CD14-positive monocyte (primary cell): ENCODE data around the gene SLU7. TPM values are rescaled to one million over a fixed set of nuclear protein-coding genes. Genes with fewer than 3 reads are reported as not detected.

ENCODE experiments used
- DNase-seq, 3 donors: peaks; one replicate each; pipeline ENCODE4 v3.0.0-alpha.2; 2011 to 2022
- H2AFZ ChIP-seq: 2 replicates; pipeline ENCODE4 v1.6.0; 2012; ENCODE audit warnings: mild to moderate bottlenecking, low read depth, low read length, inconsistent platforms; ENCODE audit not compliant: insufficient read depth, poor library complexity, severe bottlenecking
- H3K27ac ChIP-seq, 2 donors: 1 replicate in 1 of 2; 2 replicates in 1 of 2; pipeline ENCODE4 v1.5.1; 2012 to 2013; ENCODE audit warnings: low read length in 2 of 2, control low read depth in 1 of 2, inconsistent platforms in 1 of 2, low read depth in 1 of 2, mild to moderate bottlenecking in 1 of 2
- H3K27me3 ChIP-seq, 2 donors: one replicate each; pipeline versions ENCODE4 v1.6.0 to v1.6.1; 2011 to 2013; ENCODE audit warnings: low read length in 2 of 2; ENCODE audit not compliant: control insufficient read depth in 2 of 2, insufficient read depth in 2 of 2
- H3K36me3 ChIP-seq, 2 donors: replicated peaks in 1 of 2; 1 replicate in 1 of 2; 2 replicates in 1 of 2; pipeline versions ENCODE4 v1.5.1 to v1.6.1; 2012 to 2013; ENCODE audit warnings: low read length in 2 of 2, control low read depth in 1 of 2, inconsistent platforms in 1 of 2, mild to moderate bottlenecking in 1 of 2; ENCODE audit not compliant: insufficient read depth in 2 of 2, control insufficient read depth in 1 of 2
- H3K4me1 ChIP-seq, 2 donors: 1 replicate in 1 of 2; 2 replicates in 1 of 2; pipeline versions ENCODE4 v1.5.1 to v1.6.1; 2012 to 2013; ENCODE audit warnings: low read length in 2 of 2, control low read depth in 1 of 2, inconsistent platforms in 1 of 2, mild to moderate bottlenecking in 1 of 2, moderate library complexity in 1 of 2; ENCODE audit not compliant: insufficient read depth in 2 of 2, control insufficient read depth in 1 of 2
- H3K4me2 ChIP-seq: replicated peaks from 2 replicates; pipeline ENCODE3; 2012; ENCODE audit warnings: low read length, moderate library complexity, mild to moderate bottlenecking; ENCODE audit not compliant: poor library complexity, severe bottlenecking; ENCODE audit errors: extremely low read depth
- H3K4me3 ChIP-seq, 3 experiments: fragments of 200-600 bp in 1 of 3; sonication (generic) in 1 of 3; replicated peaks in 1 of 3; 1 replicate in 2 of 3; 2 replicates in 1 of 3; pipeline ENCODE4 v1.5.1; 2011 to 2013; ENCODE audit warnings: low read length in 3 of 3, mild to moderate bottlenecking in 3 of 3, control low read depth in 2 of 3, low read depth in 2 of 3, inconsistent platforms in 1 of 3, moderate library complexity in 1 of 3
- H3K79me2 ChIP-seq: 2 replicates; pipeline ENCODE4 v1.6.0; 2012; ENCODE audit warnings: mild to moderate bottlenecking, control low read depth, inconsistent platforms, low read length, moderate library complexity; ENCODE audit not compliant: insufficient read depth
- H3K9ac ChIP-seq: 2 replicates; pipeline ENCODE4 v1.6.0; 2017; ENCODE audit warnings: low read length, mild to moderate bottlenecking; ENCODE audit not compliant: insufficient read depth, poor library complexity, severe bottlenecking
- H3K9me3 ChIP-seq, 2 donors: replicated peaks in 1 of 2; 1 replicate in 1 of 2; 2 replicates in 1 of 2; pipeline versions ENCODE4 v1.5.1 to v1.6.1; 2012 to 2013; ENCODE audit warnings: low read length in 2 of 2, control low read depth in 1 of 2; ENCODE audit not compliant: control insufficient read depth in 1 of 2, insufficient read depth in 1 of 2
- H4K20me1 ChIP-seq: 2 replicates; pipeline ENCODE4 v1.6.0; 2012; ENCODE audit warnings: mild to moderate bottlenecking, low read length, control low read depth, moderate library complexity; ENCODE audit not compliant: insufficient read depth
- H3K27ac Mint-ChIP-seq, 7 donors: one replicate each; pipeline ENCODE4 v1.8.0; 2020; ENCODE audit warnings: mild to moderate bottlenecking in 7 of 7, mixed read lengths in 7 of 7, moderate library complexity in 6 of 7, inconsistent platforms in 2 of 7
- H3K27me3 Mint-ChIP-seq, 3 donors: one replicate each; pipeline ENCODE4 v1.8.0; 2021 to 2022; ENCODE audit warnings: low read depth in 3 of 3, mild to moderate bottlenecking in 3 of 3, mixed read lengths in 3 of 3, moderate library complexity in 3 of 3, inconsistent platforms in 1 of 3
- H3K36me3 Mint-ChIP-seq, 2 donors: one replicate each; pipeline ENCODE4 v1.8.0; 2020; ENCODE audit warnings: mixed read lengths in 2 of 2, inconsistent platforms in 1 of 2, mild to moderate bottlenecking in 1 of 2
- H3K4me1 Mint-ChIP-seq: one replicate; pipeline ENCODE4 v1.8.0; 2020; ENCODE audit warnings: mild to moderate bottlenecking, mixed read lengths
- H3K4me3 Mint-ChIP-seq, 2 donors: one replicate each; pipeline ENCODE4 v1.8.0; 2020; ENCODE audit warnings: mild to moderate bottlenecking in 2 of 2, mixed read lengths in 2 of 2, moderate library complexity in 1 of 2
- H3K9me3 Mint-ChIP-seq, 7 donors: one replicate each; pipeline ENCODE4 v1.8.0; 2020 to 2022; ENCODE audit warnings: mixed read lengths in 7 of 7, mild to moderate bottlenecking in 6 of 7, moderate library complexity in 6 of 7, inconsistent platforms in 2 of 7
- CTCF ChIP-seq: fragments of 200-600 bp; IDR thresholded peaks from one replicate; pipeline ENCODE4 v1.8.0; 2022; ENCODE audit warnings: antibody characterized with exemption, mild to moderate bottlenecking
- WGBS: methylation state at CpG from one replicate; pipeline ENCODE4 v1.1.5; 2013; ENCODE audit warnings: missing lambda C conversion rate; ENCODE audit not compliant: insufficient coverage; 5-methylcytosine and 5-hydroxymethylcytosine counted together
- intact Hi-C, 2 donors: fragments of 100-400 bp; cut with micrococcal nuclease; formaldehyde crosslinking; loops; one replicate each; pipeline versions ENCODE4 v1.15.0 to v1.15.1; 2023
- polyA plus RNA-seq, 3 donors: library from polyadenylated mRNA; depleted of rRNA in 1 of 3; unstranded in 2 of 3; stranded (reverse) in 1 of 3; fragments of 300-500 nt in 2 of 3; fragments of >200 nt in 1 of 3; fragmentation: Illumina TruSeq in 2 of 3; gene quantifications; 1 replicate in 2 of 3; 2 replicates in 1 of 3; pipeline ENCODE4 v1.2.3, GENCODE V29; 2012 to 2021

Gene SLU7
- polyA plus RNA-seq, 3 donors, result 38.4 to 61.6 (median 42.3) TPM

DNA sequence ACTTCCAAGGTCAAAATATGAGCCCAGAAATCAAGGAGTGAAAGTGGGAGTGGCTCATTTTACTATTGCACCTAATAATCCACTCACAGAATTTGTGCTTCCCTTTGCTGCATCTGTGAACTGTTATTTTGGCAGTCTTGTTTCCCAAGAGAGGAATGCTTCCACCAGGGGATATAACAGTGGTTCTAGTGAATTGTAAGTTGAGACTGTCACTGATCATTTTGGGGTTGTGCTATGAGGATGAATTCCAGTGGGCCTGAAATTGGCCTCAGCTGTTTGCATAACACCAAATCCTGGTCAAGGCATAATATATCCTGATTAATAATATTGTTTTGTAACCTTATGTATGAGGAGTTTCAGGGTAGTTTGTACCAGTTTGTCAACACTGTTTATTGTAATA lies 33.4 kb downstream of the SLU7 start:
- Histone ChIP-seq H2AFZ (no peak overlapping the region), H3K4me3 (no peak overlapping the region), H3K4me2 (no peak overlapping the region), H3K27ac (no peak overlapping the region), H3K36me3 (no peaks in the 10 kb centered on the region), H4K20me1 (no peaks in the 10 kb centered on the region), H3K4me1 (no peaks in the 10 kb centered on the region), H3K27me3 (peaks cover 0 to 2% of the 10 kb centered on the region in 2 donors), H3K9me3 (peaks cover 8 to 10% of the 10 kb centered on the region in 2 donors), H3K9ac (no peak overlapping the region), H3K79me2 (no peaks in the 10 kb centered on the region)
- Mint-ChIP-seq H3K9me3 (peaks cover 10 to 20% (median 19%) of the 10 kb centered on the region in 7 donors), H3K27me3 (peaks cover 0 to 8% (median 2%) of the 10 kb centered on the region in 3 donors), H3K36me3 (peaks cover 0 to 3% of the 10 kb centered on the region in 2 donors), H3K4me3 (no peak overlapping the region), H3K4me1 (no peaks in the 10 kb centered on the region), H3K27ac (no peak overlapping the region)
- no peak for TF ChIP-seq CTCF
- no peak for DNase-seq
- intact Hi-C loops, result no loop called here

- no peak overlapping the region for H3K9ac ChIP-seq
- no peaks in the 10 kb centered on the region for H3K4me1 ChIP-seq
- H3K36me3 ChIP-seq, result no peaks in the 10 kb centered on the region
- DNase-seq, result no peak
- H3K4me3 Mint-ChIP-seq, result no peak overlapping the region
- intact Hi-C loops, result no loop called here
- no peak overlapping the region for H3K27ac ChIP-seq
- H3K27ac Mint-ChIP-seq, result no peak overlapping the region
- H3K9me3 Mint-ChIP-seq, result peaks cover 10 to 20% (median 19%) of the 10 kb centered on the region in 7 donors
- 100% methylated on average over 1 of the region's 1 CpG for WGBS
- H3K4me3 ChIP-seq, result no peak overlapping the region
- peaks cover under 1% of the 10 kb centered on the region for H3K4me1 Mint-ChIP-seq
- H2AFZ ChIP-seq, result no peak overlapping the region
- no peaks in the 10 kb centered on the region for H4K20me1 ChIP-seq
- peaks cover 0 to 3% of the 10 kb centered on the region in 2 donors for H3K36me3 Mint-ChIP-seq
- no peak overlapping the region for H3K4me2 ChIP-seq
- TF ChIP-seq CTCF, result no peak
- H3K27me3 Mint-ChIP-seq, result peaks cover 2 to 8% (median 2%) of the 10 kb centered on the region in 3 donors
- H3K27me3 ChIP-seq, result peaks cover 0 to 2% of the 10 kb centered on the region in 2 donors
- H3K9me3 ChIP-seq, result peaks cover 8 to 10% of the 10 kb centered on the region in 2 donors
- H3K79me2 ChIP-seq, result no peaks in the 10 kb centered on the region
Measured at GRCh38 chr5:160384681-160385080, 34.2 kb downstream of the SLU7 start.
